Peyer's patch (tissue), 4 donors: ENCODE measurements around the gene ZNG1F. TPM values are rescaled to one million over a fixed set of nuclear protein-coding genes. Genes with fewer than 3 reads are reported as not detected.
"Not testable (repeated sequence)": the region's sequence is repeated elsewhere in the genome, so short reads cannot be mapped to it uniquely, and the experiment has no call there.

Experiments
- DNase-seq, 3 donors: peaks; one replicate each; pipeline ENCODE4 v3.0.0-alpha.2; 2017 to 2019
- H3K27ac ChIP-seq, 4 donors: fragments of 200-600 bp; sonication (generic); one replicate each; pipeline ENCODE4 v1.5.1; 2016 to 2019
- H3K27me3 ChIP-seq, 2 donors: fragments of 200-600 bp; sonication (generic); one replicate each; pipeline ENCODE4 v1.5.1; 2019
- H3K36me3 ChIP-seq, 3 donors: fragments of 200-600 bp; sonication (generic); one replicate each; pipeline ENCODE4 v1.5.1; 2016 to 2019
- H3K4me1 ChIP-seq, 4 donors: fragments of 200-600 bp; sonication (generic); one replicate each; pipeline ENCODE4 v1.5.1; 2016 to 2019
- H3K4me3 ChIP-seq, 4 donors: fragments of 200-600 bp; sonication (generic); 1 replicate in 3 of 4; 2 replicates in 1 of 4; pipeline ENCODE4 v1.5.1; 2016 to 2019; ENCODE audit warnings: mild to moderate bottlenecking in 1 of 4
- H3K9me3 ChIP-seq, 4 donors: fragments of 200-600 bp; sonication (generic); one replicate each; pipeline ENCODE4 v1.5.1; 2016 to 2019; ENCODE audit warnings: mild to moderate bottlenecking in 1 of 4
- total RNA-seq, 4 donors: library from RNA; depleted of rRNA; stranded (reverse); fragments of >200 nt; gene quantifications; one replicate each; pipeline ENCODE4 v1.1.0, GENCODE V29; 2016

The ZNG1F gene
- total RNA-seq, 4 donors from 2014 or later, result 6.6 to 34.3 (median 24.1) TPM

GRCh38 chr9:41128581-41128980 is 60.5 kb downstream of the ZNG1F start, which contains the start of gene FOXD4L6:
FOXD4L6 (minus strand) TSS chr9:41128681; CDS start chr9:41128383, 298 bp downstream.
- not testable (repeated sequence) for H3K9me3 ChIP-seq, H3K27me3 ChIP-seq, H3K4me1 ChIP-seq, DNase-seq, H3K4me3 ChIP-seq, H3K36me3 ChIP-seq, H3K27ac ChIP-seq

- DNase-seq, H3K4me3 ChIP-seq, H3K27ac ChIP-seq, H3K36me3 ChIP-seq, H3K9me3 ChIP-seq, H3K4me1 ChIP-seq, H3K27me3 ChIP-seq: not testable (repeated sequence)
Measured at GRCh38 chr9:41126746-41127446, 62.2 kb downstream of the ZNG1F start.

- H3K27me3 ChIP-seq, H3K9me3 ChIP-seq, H3K27ac ChIP-seq, H3K36me3 ChIP-seq, H3K4me3 ChIP-seq, H3K4me1 ChIP-seq, DNase-seq: not testable (repeated sequence)
Measured at GRCh38 chr9:41125936-41126335, 63.2 kb downstream of the ZNG1F start.

GRCh38 chr9:41125109-41125658 is 63.9 kb downstream of the ZNG1F start:
- H3K9me3 ChIP-seq, DNase-seq, H3K36me3 ChIP-seq, H3K4me1 ChIP-seq, H3K27ac ChIP-seq, H3K4me3 ChIP-seq, H3K27me3 ChIP-seq: not testable (repeated sequence)

- H3K4me1 ChIP-seq, H3K9me3 ChIP-seq, H3K4me3 ChIP-seq, H3K36me3 ChIP-seq, DNase-seq, H3K27me3 ChIP-seq, H3K27ac ChIP-seq: not testable (repeated sequence)
Measured at GRCh38 chr9:41124250-41125108, 64.6 kb downstream of the ZNG1F start.

- not testable (repeated sequence) for H3K27me3 ChIP-seq, H3K4me1 ChIP-seq, H3K27ac ChIP-seq, H3K4me3 ChIP-seq, H3K9me3 ChIP-seq, H3K36me3 ChIP-seq, DNase-seq
Measured at GRCh38 chr9:41123812-41124211, 65.3 kb downstream of the ZNG1F start.

GRCh38 chr9:41123396-41123795 is 65.7 kb downstream of the ZNG1F start:
- not testable (repeated sequence) for H3K27ac ChIP-seq, H3K4me3 ChIP-seq, H3K4me1 ChIP-seq, DNase-seq, H3K27me3 ChIP-seq, H3K9me3 ChIP-seq, H3K36me3 ChIP-seq

- H3K4me3 ChIP-seq, H3K27ac ChIP-seq, H3K36me3 ChIP-seq, H3K27me3 ChIP-seq, DNase-seq, H3K9me3 ChIP-seq, H3K4me1 ChIP-seq: not testable (repeated sequence)
Measured at GRCh38 chr9:41120696-41121095, 68.4 kb downstream of the ZNG1F start.

- not testable (repeated sequence) for H3K4me3 ChIP-seq, H3K27me3 ChIP-seq, H3K27ac ChIP-seq, H3K4me1 ChIP-seq, H3K9me3 ChIP-seq, H3K36me3 ChIP-seq, DNase-seq
Measured at GRCh38 chr9:41119719-41120118, 69.4 kb downstream of the ZNG1F start.

GRCh38 chr9:41119311-41119710 is 69.8 kb downstream of the ZNG1F start:
- H3K27ac ChIP-seq, H3K4me3 ChIP-seq, H3K36me3 ChIP-seq, H3K4me1 ChIP-seq, H3K27me3 ChIP-seq, H3K9me3 ChIP-seq, DNase-seq: not testable (repeated sequence)

- not testable (repeated sequence) for H3K4me1 ChIP-seq, H3K27me3 ChIP-seq, H3K27ac ChIP-seq, H3K9me3 ChIP-seq, DNase-seq, H3K36me3 ChIP-seq, H3K4me3 ChIP-seq
Measured at GRCh38 chr9:41113348-41113747, 75.8 kb downstream of the ZNG1F start.

- not testable (repeated sequence) for DNase-seq, H3K4me1 ChIP-seq, H3K36me3 ChIP-seq, H3K27ac ChIP-seq, H3K27me3 ChIP-seq, H3K4me3 ChIP-seq, H3K9me3 ChIP-seq
Measured at GRCh38 chr9:41111414-41111813, 77.7 kb downstream of the ZNG1F start.

GRCh38 chr9:41110913-41111312 is 78.2 kb downstream of the ZNG1F start:
- DNase-seq, H3K9me3 ChIP-seq, H3K4me1 ChIP-seq, H3K27me3 ChIP-seq, H3K27ac ChIP-seq, H3K36me3 ChIP-seq, H3K4me3 ChIP-seq: not testable (repeated sequence)

- not testable (repeated sequence) for H3K4me1 ChIP-seq, H3K27ac ChIP-seq, H3K36me3 ChIP-seq, H3K9me3 ChIP-seq, H3K4me3 ChIP-seq, DNase-seq, H3K27me3 ChIP-seq
Measured at GRCh38 chr9:41109253-41109652, 79.9 kb downstream of the ZNG1F start.

GRCh38 chr9:41108816-41109215 is 80.3 kb downstream of the ZNG1F start:
- H3K4me3 ChIP-seq, DNase-seq, H3K27me3 ChIP-seq, H3K4me1 ChIP-seq, H3K36me3 ChIP-seq, H3K27ac ChIP-seq, H3K9me3 ChIP-seq: not testable (repeated sequence)
